ENCODE measurements around the gene KRABD2.

KRABD2 gene

GRCh38 chr17:8392674-8393469 is 16.4 kb upstream of the KRABD2 start:
- WGBS (ENCODE audit: low lambda C conversion rate, missing lambda C conversion rate): 96% methylated on average over 46 of the region's 46 CpGs
- Histone ChIP-seq H3K4me2 (no peak overlapping the region), H3K9me3 (ENCODE audit: low read depth) (no peaks in the 10 kb centered on the region), H3K27ac (no peak overlapping the region), H3K9me2 (replicated peaks; ENCODE audit: insufficient read depth) (no peaks in the 10 kb centered on the region), H3K79me2 (no peaks in the 10 kb centered on the region), H3K4me1 (ENCODE audit: insufficient read depth) (no peaks in the 10 kb centered on the region), H4K20me1 (ENCODE audit: insufficient read depth, poor library complexity, severe bottlenecking) (no peaks in the 10 kb centered on the region), H2AFZ (no peak overlapping the region), H3K4me3 (no peak overlapping the region), H3K36me3 (replicated peaks; ENCODE audit: insufficient read depth, low read depth) (no peaks in the 10 kb centered on the region), H3K27me3 (peaks cover 31% of the 10 kb centered on the region)
- TF ChIP-seq EZH2phosphoT487 (IDR thresholded peaks at IDR 0.05; ENCODE audit: low read depth, severe bottlenecking, unreplicated experiment) (no peak), EZH2 (IDR thresholded peaks at IDR 0.05; ENCODE audit: borderline replicate concordance) (no peak), CTCF (IDR thresholded peaks at IDR 0.05; ENCODE audit: poor library complexity) (no peak)
- no peak for DNase-seq (ENCODE audit: low spot score)

DNA sequence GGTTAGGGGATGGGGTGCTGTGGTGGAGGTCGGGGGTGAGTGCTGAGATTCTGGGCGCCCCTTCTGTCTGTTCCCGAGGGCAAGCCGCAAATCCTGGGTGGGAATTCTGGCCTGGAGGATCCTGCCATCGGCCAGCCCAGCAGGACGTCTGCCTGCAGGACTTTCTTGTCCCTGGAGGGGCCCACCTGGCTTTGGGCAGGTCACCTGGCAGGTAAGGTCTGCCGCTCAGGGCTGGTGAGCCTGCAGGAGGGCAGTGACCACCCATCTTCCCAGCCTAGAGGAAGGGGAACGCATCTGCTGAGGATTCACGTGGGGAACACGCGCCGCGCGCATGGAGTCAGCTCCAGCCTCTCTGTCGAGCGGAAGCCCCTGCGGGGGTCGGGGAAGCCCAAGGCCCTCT is 15.8 kb upstream of the KRABD2 start:
- Histone ChIP-seq H3K4me2 (no peak overlapping the region), H3K27ac (no peak overlapping the region), H3K36me3 (replicated peaks; ENCODE audit: insufficient read depth, low read depth) (no peaks in the 10 kb centered on the region), H3K9me2 (replicated peaks; ENCODE audit: insufficient read depth) (no peaks in the 10 kb centered on the region), H3K27me3 (peaks cover 25% of the 10 kb centered on the region), H3K4me3 (no peak overlapping the region), H3K4me1 (ENCODE audit: insufficient read depth) (no peaks in the 10 kb centered on the region), H3K9me3 (ENCODE audit: low read depth) (no peaks in the 10 kb centered on the region), H2AFZ (no peak overlapping the region), H4K20me1 (ENCODE audit: insufficient read depth, poor library complexity, severe bottlenecking) (no peaks in the 10 kb centered on the region), H3K79me2 (no peaks in the 10 kb centered on the region)
- WGBS (ENCODE audit: low lambda C conversion rate, missing lambda C conversion rate): 82% methylated on average over 18 of the region's 18 CpGs
- DNase-seq (ENCODE audit: low spot score): no peak
- TF ChIP-seq EZH2 (IDR thresholded peaks at IDR 0.05; ENCODE audit: borderline replicate concordance) (no peak), EZH2phosphoT487 (IDR thresholded peaks at IDR 0.05; ENCODE audit: low read depth, severe bottlenecking, unreplicated experiment) (no peak), CTCF (IDR thresholded peaks at IDR 0.05; ENCODE audit: poor library complexity) (no peak)

- DNase-seq (ENCODE audit: low spot score): no peak
- Histone ChIP-seq H3K27ac (no peak overlapping the region), H4K20me1 (ENCODE audit: insufficient read depth, poor library complexity, severe bottlenecking) (no peaks in the 10 kb centered on the region), H3K27me3 (peaks cover 19% of the 10 kb centered on the region), H2AFZ (no peak overlapping the region), H3K79me2 (no peaks in the 10 kb centered on the region), H3K9me2 (replicated peaks; ENCODE audit: insufficient read depth) (no peaks in the 10 kb centered on the region), H3K36me3 (replicated peaks; ENCODE audit: insufficient read depth, low read depth) (no peaks in the 10 kb centered on the region), H3K4me2 (no peak overlapping the region), H3K4me1 (ENCODE audit: insufficient read depth) (no peaks in the 10 kb centered on the region), H3K4me3 (no peak overlapping the region), H3K9me3 (ENCODE audit: low read depth) (no peaks in the 10 kb centered on the region)
- TF ChIP-seq CTCF (IDR thresholded peaks at IDR 0.05; ENCODE audit: poor library complexity): no peak
- no peak for TF ChIP-seq EZH2phosphoT487 (IDR thresholded peaks at IDR 0.05; ENCODE audit: low read depth, severe bottlenecking, unreplicated experiment)
- no peak for TF ChIP-seq EZH2 (IDR thresholded peaks at IDR 0.05; ENCODE audit: borderline replicate concordance)
- 44% methylated on average over 9 of the region's 9 CpGs for WGBS (ENCODE audit: low lambda C conversion rate, missing lambda C conversion rate)
Measured at GRCh38 chr17:8391711-8392110, 15.2 kb upstream of the KRABD2 start.
